A549 (cell line): ENCODE data around the gene ADAMTS15. TPM values are rescaled to one million over a fixed set of nuclear protein-coding genes. Genes with fewer than 3 reads are reported as not detected.

ENCODE experiments used
- ATAC-seq, 2 experiments: fragments of 200-7000 bp in 1 of 2; fragments of >200 bp in 1 of 2; cut with Nextera tagmentation in 1 of 2; cut with Tn5 transposase in 1 of 2; 3 replicates each; pipeline versions ENCODE4 v1.8.0 to v1.9.1; 2018 to 2020; ENCODE audit warnings: mild to moderate bottlenecking in 1 of 2, moderate library complexity in 1 of 2
- CTCF ChIA-PET: fragments of 300-600 bp; sonication (Branson Sonifier 250); formaldehyde crosslinking; extraction: SDS; loops from one replicate; lab custom pipeline; 2021; ENCODE audit warnings: antibody characterized with exemption, inconsistent platforms; lab: Yijun Ruan, JAX
- POLR2A ChIA-PET: fragments of 350-600 bp; formaldehyde crosslinking; extraction: SDS; loops from one replicate; lab custom pipeline; 2021; ENCODE audit warnings: antibody characterized with exemption, inconsistent platforms; lab: Yijun Ruan, JAX
- DNase-seq, 2 experiments: peaks; one replicate each; pipeline versions ENCODE4 v3.0.0 to v3.0.0-alpha.2; 2011 to 2016; ENCODE audit warnings: low read depth in 1 of 2, low spot score in 1 of 2
- FAIRE-seq: peaks from 2 replicates; lab custom pipeline; 2011; peaks lifted over from hg19 to GRCh38; lab: Jason Lieb, UNC
- H3K27ac ChIP-seq, 2 experiments: fragments of >200 bp; sonication (Bioruptor Twin); formaldehyde crosslinking; 3 replicates each; pipeline ENCODE4 v1.5.1; 2016 to 2017
- H3K4me1 ChIP-seq: fragments of >200 bp; sonication (Bioruptor Twin); formaldehyde crosslinking; 3 replicates; pipeline ENCODE4 v1.6.1; 2016
- H3K4me2 ChIP-seq: fragments of >200 bp; sonication (Bioruptor Twin); formaldehyde crosslinking; 3 replicates; pipeline ENCODE4 v1.6.1; 2016
- H3K4me3 ChIP-seq: fragments of >200 bp; sonication (Bioruptor Twin); formaldehyde crosslinking; 3 replicates; pipeline ENCODE4 v1.5.1; 2016
- H3K9me3 ChIP-seq: fragments of >200 bp; sonication (Bioruptor Twin); formaldehyde crosslinking; 3 replicates; pipeline ENCODE4 v1.6.1; 2016
- ATOH8 ChIP-seq: fragments of 250-450 bp; sonication (Bioruptor Pico); IDR thresholded peaks from 2 replicates; pipeline ENCODE4 v1.5.0; 2020; ENCODE audit warnings: low read depth, mild to moderate bottlenecking, moderate library complexity
- BCL3 ChIP-seq: fragments of >200 bp; sonication (Bioruptor Twin); formaldehyde crosslinking; IDR thresholded peaks from 3 replicates; pipeline ENCODE4 v1.6.1; 2016
- BHLHE40 ChIP-seq: IDR thresholded peaks from 2 replicates; pipeline ENCODE4 v1.6.1; 2012; ENCODE audit warnings: low read depth, low read length, inconsistent platforms
- CHD2 ChIP-seq: fragments of 150-350 bp; IDR thresholded peaks from 2 replicates; pipeline ENCODE4 v1.6.1; 2014; ENCODE audit warnings: low read length; ENCODE audit not compliant: partially characterized antibody
- EP300 ChIP-seq, 2 experiments: fragments of >200 bp; sonication (Bioruptor Twin); formaldehyde crosslinking; IDR thresholded peaks; 2 replicates in 1 of 2; 3 replicates in 1 of 2; pipeline ENCODE4 v1.6.1; 2016 to 2017
- FOSB ChIP-seq: fragments of 250-450 bp; sonication (Bioruptor Pico); IDR thresholded peaks from 2 replicates; pipeline ENCODE4 v1.5.0; 2020; ENCODE audit warnings: mild to moderate bottlenecking, moderate library complexity
- FOSL2 ChIP-seq, 2 experiments: fragments of 450-650 bp in 1 of 2; fragments of >200 bp in 1 of 2; sonication (Bioruptor Twin) in 1 of 2; formaldehyde crosslinking; IDR thresholded peaks; 2 replicates each; pipeline versions ENCODE4 v1.5.0 to v1.6.1; 2016 to 2020; ENCODE audit warnings: mild to moderate bottlenecking in 1 of 2, moderate library complexity in 1 of 2
- FOXS1 ChIP-seq: fragments of 250-450 bp; sonication (Bioruptor Pico); IDR thresholded peaks from 2 replicates; pipeline ENCODE4 v1.5.0; 2020; ENCODE audit warnings: mild to moderate bottlenecking, moderate library complexity
- HEYL ChIP-seq: fragments of 250-450 bp; sonication (Bioruptor Pico); IDR thresholded peaks from 2 replicates; pipeline ENCODE4 v1.8.0; 2021; ENCODE audit warnings: mild to moderate bottlenecking, moderate library complexity
- HOXB5 ChIP-seq: fragments of 250-450 bp; sonication (Bioruptor Pico); IDR thresholded peaks from 2 replicates; pipeline ENCODE4 v1.5.0; 2020; ENCODE audit warnings: mild to moderate bottlenecking, moderate library complexity
- JUN ChIP-seq, 2 experiments: fragments of >200 bp; sonication (Bioruptor Twin); formaldehyde crosslinking; IDR thresholded peaks; 2 replicates in 1 of 2; 3 replicates in 1 of 2; pipeline ENCODE4 v1.6.1; 2016 to 2017
- MAX ChIP-seq: IDR thresholded peaks from 2 replicates; pipeline ENCODE4 v1.6.1; 2012
- MYC ChIP-seq: IDR thresholded peaks from 2 replicates; pipeline ENCODE4 v1.6.1; 2012; ENCODE audit warnings: mild to moderate bottlenecking, inconsistent platforms, low read length, improper control_type of control experiment, borderline replicate concordance
- NFE2L2 ChIP-seq: fragments of 150-350 bp; conservative IDR thresholded peaks from 2 replicates; pipeline ENCODE4 v1.6.1; 2014; ENCODE audit warnings: low read length
- POLR2AphosphoS2 ChIP-seq: conservative IDR thresholded peaks from 2 replicates; pipeline ENCODE4 v1.6.1; 2012; ENCODE audit warnings: low read length, improper control_type of control experiment, inconsistent platforms
- RCOR1 ChIP-seq: fragments of 150-350 bp; IDR thresholded peaks from 2 replicates; pipeline ENCODE4 v1.6.1; 2014; ENCODE audit warnings: antibody characterized with exemption, low read length, low read depth
- REST ChIP-seq: fragments of 200-600 bp; sonication (generic); IDR thresholded peaks from 2 replicates; pipeline ENCODE4 v1.6.1; 2016; ENCODE audit warnings: antibody characterized with exemption, mild to moderate bottlenecking, moderate library complexity
- RFX5 ChIP-seq: fragments of 450-650 bp; IDR thresholded peaks from 2 replicates; pipeline ENCODE4 v1.7.1; 2014; ENCODE audit warnings: antibody characterized with exemption, mild to moderate bottlenecking, moderate library complexity
- RNF2 ChIP-seq: fragments of 200-600 bp; sonication (generic); IDR thresholded peaks from 2 replicates; pipeline ENCODE4 v1.6.1; 2016; ENCODE audit warnings: low read depth, mild to moderate bottlenecking, antibody characterized with exemption, moderate library complexity, borderline replicate concordance
- SREBF2 ChIP-seq: fragments of 450-650 bp; IDR thresholded peaks from 2 replicates; pipeline ENCODE4 v1.6.1; 2014; ENCODE audit warnings: mild to moderate bottlenecking, moderate library complexity
- TFCP2L1 ChIP-seq: fragments of 250-450 bp; sonication (Bioruptor Pico); IDR thresholded peaks from 2 replicates; pipeline ENCODE4 v1.5.0; 2021; ENCODE audit warnings: mild to moderate bottlenecking
- USF2 ChIP-seq: fragments of 450-650 bp; IDR thresholded peaks from 2 replicates; pipeline ENCODE4 v1.6.1; 2014; ENCODE audit warnings: antibody characterized with exemption
- ZC3H11A ChIP-seq: fragments of 450-650 bp; IDR thresholded peaks from 2 replicates; pipeline ENCODE4 v1.6.1; 2014; ENCODE audit warnings: antibody characterized with exemption, mild to moderate bottlenecking
- ZFP36 ChIP-seq: fragments of 450-650 bp; IDR thresholded peaks from 2 replicates; pipeline ENCODE4 v1.6.1; 2014; ENCODE audit warnings: borderline replicate concordance; ENCODE audit not compliant: partially characterized antibody
- ZNF302 ChIP-seq: fragments of 250-450 bp; sonication (Bioruptor Pico); IDR thresholded peaks from 2 replicates; pipeline ENCODE4 v1.9.0; 2021; ENCODE audit warnings: inconsistent platforms, mild to moderate bottlenecking, moderate library complexity
- polyA plus RNA-seq, 4 experiments: library from polyadenylated mRNA; depleted of rRNA in 3 of 4; stranded (reverse); fragments of >200 nt; fragmentation: RNase III in 1 of 4; extraction: RNeasy Plus Mini Kit Qiagen cat#74134 plus additional on column Dnase treatment in 1 of 4; gene quantifications; 2 replicates in 3 of 4; 3 replicates in 1 of 4; pipeline ENCODE4 v1.2.3, GENCODE V29; 2011 to 2017
- TF ChIP-seq, protein P1 (sequence below): fragments of 150-350 bp; IDR thresholded peaks from 2 replicates; pipeline ENCODE4 v1.6.1; 2014; ENCODE audit warnings: low read depth, mild to moderate bottlenecking, low read length
- TF ChIP-seq, protein P2 (sequence below): IDR thresholded peaks from 2 replicates; pipeline ENCODE4 v1.6.1; 2012
- TF ChIP-seq, protein P3 (sequence below): fragments of >200 bp; sonication (Bioruptor Twin); formaldehyde crosslinking; IDR thresholded peaks from 3 replicates; pipeline ENCODE4 v1.5.1; 2016

Gene ADAMTS15
- polyA plus RNA-seq, 2 of the 4 experiments (the other 2 are of a cell fraction): 2.2 to 4.0 TPM

DNA sequence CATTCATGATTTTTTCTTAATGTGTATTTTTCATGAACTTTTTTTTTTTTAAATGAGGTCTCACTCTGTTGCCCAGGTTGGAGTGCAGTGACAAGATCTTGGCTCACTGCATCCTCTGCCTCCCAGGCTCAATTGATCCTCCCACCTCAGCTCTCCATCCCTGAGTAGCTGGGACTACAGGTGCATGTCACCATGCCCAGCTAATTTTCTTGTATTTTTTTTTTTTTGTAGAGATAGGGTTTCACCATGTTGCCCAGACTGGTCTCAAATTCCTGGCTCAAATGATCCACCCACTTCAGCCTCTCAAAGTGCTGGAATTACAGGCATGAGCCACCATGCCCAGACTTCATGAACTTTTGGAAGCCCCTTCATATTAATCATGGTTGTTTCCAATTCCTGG is 49.7 kb downstream of the ADAMTS15 start:
- DNase-seq (no peak), ATAC-seq (no peak), FAIRE-seq (no peak)
- no peaks in the 10 kb centered on the region for H3K9me3 ChIP-seq
- no peak overlapping the region for H3K4me2 ChIP-seq
- POLR2A ChIA-PET: no interaction called here
- TF ChIP-seq JUN (IDR thresholded peaks at IDR 0.05): no peak
- TF ChIP-seq NFE2L2: no peak
- TF ChIP-seq POLR2AphosphoS2: no peak
- TF ChIP-seq, protein P1, sequence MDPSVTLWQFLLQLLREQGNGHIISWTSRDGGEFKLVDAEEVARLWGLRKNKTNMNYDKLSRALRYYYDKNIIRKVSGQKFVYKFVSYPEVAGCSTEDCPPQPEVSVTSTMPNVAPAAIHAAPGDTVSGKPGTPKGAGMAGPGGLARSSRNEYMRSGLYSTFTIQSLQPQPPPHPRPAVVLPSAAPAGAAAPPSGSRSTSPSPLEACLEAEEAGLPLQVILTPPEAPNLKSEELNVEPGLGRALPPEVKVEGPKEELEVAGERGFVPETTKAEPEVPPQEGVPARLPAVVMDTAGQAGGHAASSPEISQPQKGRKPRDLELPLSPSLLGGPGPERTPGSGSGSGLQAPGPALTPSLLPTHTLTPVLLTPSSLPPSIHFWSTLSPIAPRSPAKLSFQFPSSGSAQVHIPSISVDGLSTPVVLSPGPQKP: no peak
- TF ChIP-seq EP300 (IDR thresholded peaks at IDR 0.05): no peak
- TF ChIP-seq USF2: no peak
- TF ChIP-seq RFX5: no peak
- TF ChIP-seq BHLHE40: no peak
- no peak for TF ChIP-seq ZFP36
- no peak for TF ChIP-seq FOSB (CRISPR knock-in tag)
- TF ChIP-seq, protein P2, sequence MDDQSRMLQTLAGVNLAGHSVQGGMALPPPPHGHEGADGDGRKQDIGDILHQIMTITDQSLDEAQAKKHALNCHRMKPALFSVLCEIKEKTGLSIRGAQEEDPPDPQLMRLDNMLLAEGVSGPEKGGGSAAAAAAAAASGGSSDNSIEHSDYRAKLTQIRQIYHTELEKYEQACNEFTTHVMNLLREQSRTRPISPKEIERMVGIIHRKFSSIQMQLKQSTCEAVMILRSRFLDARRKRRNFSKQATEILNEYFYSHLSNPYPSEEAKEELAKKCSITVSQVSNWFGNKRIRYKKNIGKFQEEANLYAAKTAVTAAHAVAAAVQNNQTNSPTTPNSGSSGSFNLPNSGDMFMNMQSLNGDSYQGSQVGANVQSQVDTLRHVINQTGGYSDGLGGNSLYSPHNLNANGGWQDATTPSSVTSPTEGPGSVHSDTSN: no peak
- TF ChIP-seq ZNF302 (CRISPR knock-in tag): no peak
- no peak for TF ChIP-seq RNF2
- TF ChIP-seq MAX: no peak
- no peak for TF ChIP-seq SREBF2
- no peak for TF ChIP-seq ATOH8 (CRISPR knock-in tag)
- no peak for TF ChIP-seq CHD2
- CTCF ChIA-PET: no interaction called here
- no peak overlapping the region for H3K4me3 ChIP-seq
- H3K4me1 ChIP-seq: no peaks in the 10 kb centered on the region
- H3K27ac ChIP-seq: no peak overlapping the region

GRCh38 chr11:130499828-130500227 is 51.4 kb downstream of the ADAMTS15 start:
- H3K9me3 ChIP-seq: no peaks in the 10 kb centered on the region
- no peak for TF ChIP-seq TFCP2L1 (CRISPR knock-in tag)
- no peak for TF ChIP-seq BCL3
- no peak for TF ChIP-seq REST
- TF ChIP-seq NFE2L2: no peak
- TF ChIP-seq, protein P3, sequence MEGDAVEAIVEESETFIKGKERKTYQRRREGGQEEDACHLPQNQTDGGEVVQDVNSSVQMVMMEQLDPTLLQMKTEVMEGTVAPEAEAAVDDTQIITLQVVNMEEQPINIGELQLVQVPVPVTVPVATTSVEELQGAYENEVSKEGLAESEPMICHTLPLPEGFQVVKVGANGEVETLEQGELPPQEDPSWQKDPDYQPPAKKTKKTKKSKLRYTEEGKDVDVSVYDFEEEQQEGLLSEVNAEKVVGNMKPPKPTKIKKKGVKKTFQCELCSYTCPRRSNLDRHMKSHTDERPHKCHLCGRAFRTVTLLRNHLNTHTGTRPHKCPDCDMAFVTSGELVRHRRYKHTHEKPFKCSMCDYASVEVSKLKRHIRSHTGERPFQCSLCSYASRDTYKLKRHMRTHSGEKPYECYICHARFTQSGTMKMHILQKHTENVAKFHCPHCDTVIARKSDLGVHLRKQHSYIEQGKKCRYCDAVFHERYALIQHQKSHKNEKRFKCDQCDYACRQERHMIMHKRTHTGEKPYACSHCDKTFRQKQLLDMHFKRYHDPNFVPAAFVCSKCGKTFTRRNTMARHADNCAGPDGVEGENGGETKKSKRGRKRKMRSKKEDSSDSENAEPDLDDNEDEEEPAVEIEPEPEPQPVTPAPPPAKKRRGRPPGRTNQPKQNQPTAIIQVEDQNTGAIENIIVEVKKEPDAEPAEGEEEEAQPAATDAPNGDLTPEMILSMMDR: no peak
- no peak for TF ChIP-seq HOXB5 (CRISPR knock-in tag)
- no peak for TF ChIP-seq RCOR1
- TF ChIP-seq FOSL2 (IDR thresholded peaks at IDR 0.05): no peak
- no peak for TF ChIP-seq FOSL2 (CRISPR knock-in tag; IDR thresholded peaks at IDR 0.05)
- no peak for TF ChIP-seq BHLHE40
- no peak for TF ChIP-seq FOSB (CRISPR knock-in tag)
- no peak for TF ChIP-seq FOXS1
- no peak for TF ChIP-seq MYC
- no peak for TF ChIP-seq HEYL (CRISPR knock-in tag)
- TF ChIP-seq RFX5: no peak
- TF ChIP-seq ZC3H11A: no peak

More at GRCh38 chr11:130499828-130500227, 51.4 kb downstream of the ADAMTS15 start:
- ATAC-seq (no peak), FAIRE-seq (no peak), DNase-seq (no peak)
- POLR2A ChIA-PET: no interaction called here
- no peak overlapping the region for H3K4me2 ChIP-seq
- no peak overlapping the region for H3K4me3 ChIP-seq
- no peak overlapping the region for H3K27ac ChIP-seq
- CTCF ChIA-PET: no interaction called here
- H3K4me1 ChIP-seq: no peaks in the 10 kb centered on the region
